GM19193 (cell line): Measurements from ENCODE around the gene GTF2A2.
A peak's percentile ranks its signal among the peaks of the same experiment; 100 is the strongest.

Experiments
- POLR2A ChIP-seq: IDR thresholded peaks from 4 replicates; pipeline ENCODE4 v1.6.1; 2011; ENCODE audit not compliant: insufficient read depth, insufficient read length; ENCODE audit errors: extremely low read depth

GTF2A2 gene, protein sequence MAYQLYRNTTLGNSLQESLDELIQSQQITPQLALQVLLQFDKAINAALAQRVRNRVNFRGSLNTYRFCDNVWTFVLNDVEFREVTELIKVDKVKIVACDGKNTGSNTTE

GRCh38 chr15:59656897-59657634 is at the start of gene GTF2A2:
TSS of gene GTF2A2 (minus strand) at chr15:59657515. CDS start at chr15:59652277, 5,238 bp downstream.
- TF ChIP-seq POLR2A, result peak; percentile 86

DNA sequence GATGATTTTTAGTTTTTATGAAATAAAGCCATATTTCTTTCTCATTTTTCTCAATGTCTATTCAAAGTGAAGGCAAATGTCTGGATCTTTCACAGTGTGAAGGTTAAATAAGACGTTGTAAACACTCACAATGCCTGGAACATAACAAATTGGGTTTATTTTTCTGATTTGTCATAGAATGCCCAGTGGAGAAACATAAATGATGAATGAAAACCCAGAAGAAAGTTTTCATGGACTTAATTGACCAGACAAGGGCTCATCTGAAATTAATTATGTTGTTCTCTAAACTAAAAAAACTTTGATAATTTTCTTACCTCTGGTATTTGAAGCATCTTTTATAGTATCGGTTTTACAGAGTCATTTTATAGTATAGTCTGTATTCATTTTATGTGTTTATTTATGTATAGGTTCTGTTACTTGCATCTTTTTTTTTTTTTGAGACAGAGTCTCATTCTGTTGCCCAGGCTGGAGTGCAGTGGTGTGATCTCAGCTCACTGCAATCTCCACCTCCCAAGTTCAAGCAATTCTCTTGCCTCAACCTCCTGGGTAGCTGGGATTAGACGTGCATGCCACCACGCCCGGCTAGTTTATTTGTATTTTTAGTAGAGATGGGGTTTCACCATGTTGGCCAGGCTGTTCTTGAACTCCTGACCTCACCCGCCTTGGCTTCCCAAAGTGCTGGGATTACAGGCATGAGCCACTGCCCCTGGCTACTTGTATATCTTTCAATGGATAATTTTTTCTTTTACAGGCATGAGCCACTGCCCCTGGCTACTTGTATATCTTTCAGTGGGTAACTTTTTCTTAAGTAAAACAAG is 46.9 kb upstream of the GTF2A2 start:
- no peak for TF ChIP-seq POLR2A

GRCh38 chr15:59702351-59702750 is 45.0 kb upstream of the GTF2A2 start:
- no peak for TF ChIP-seq POLR2A

GRCh38 chr15:59701880-59702279 is 44.6 kb upstream of the GTF2A2 start:
- no peak for TF ChIP-seq POLR2A

GRCh38 chr15:59699810-59700431 is 42.6 kb upstream of the GTF2A2 start:
- TF ChIP-seq POLR2A, result no peak

- TF ChIP-seq POLR2A, result no peak
Measured at GRCh38 chr15:59696332-59696731, 39.0 kb upstream of the GTF2A2 start.

DNA sequence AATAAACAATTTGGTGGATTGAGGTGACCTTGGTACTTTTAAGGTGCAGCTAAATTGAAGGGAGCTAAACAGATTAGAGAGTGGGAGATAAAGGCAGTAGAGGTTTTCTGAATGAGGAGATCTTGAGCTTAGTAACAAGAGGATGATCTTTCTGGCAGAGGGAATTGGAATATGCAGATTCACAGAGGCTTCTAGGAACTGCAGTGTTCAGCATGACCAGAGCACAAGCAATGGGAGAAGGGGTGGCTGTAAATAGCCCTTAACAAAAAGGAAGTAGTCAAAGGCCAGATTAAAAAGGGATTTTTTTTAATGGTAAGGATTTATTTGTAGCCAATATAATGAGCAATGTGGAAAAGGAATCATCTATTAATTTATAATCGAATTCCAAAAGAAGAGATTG is 37.5 kb upstream of the GTF2A2 start:
- TF ChIP-seq POLR2A, result no peak

DNA sequence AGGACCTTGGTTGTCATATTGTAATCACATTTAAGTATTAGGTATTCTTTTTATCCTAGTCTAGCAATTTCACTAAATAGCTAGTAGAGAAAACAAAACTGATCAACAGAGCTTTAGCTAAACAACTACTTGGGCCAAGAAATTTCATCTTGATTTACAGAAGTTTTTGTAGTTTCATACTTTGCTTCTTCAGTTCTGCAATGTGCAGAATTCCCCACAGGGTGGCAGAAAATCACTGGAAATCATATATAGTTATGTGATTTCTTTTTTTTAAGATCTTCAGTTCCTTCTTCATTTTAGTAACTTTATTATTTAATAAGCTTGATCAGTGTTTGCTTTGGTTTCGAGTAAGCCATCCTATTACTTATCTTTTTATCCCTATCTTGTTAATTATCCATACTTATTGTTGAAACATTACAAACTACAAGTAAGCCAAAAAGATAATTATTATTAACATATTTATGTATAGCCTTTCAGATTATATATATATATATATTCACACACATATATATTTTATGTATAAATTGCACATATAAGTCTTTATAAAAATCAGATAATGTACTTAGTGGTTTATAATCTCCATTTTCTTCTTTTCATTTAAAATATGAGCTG is 34.0 kb upstream of the GTF2A2 start:
- no peak for TF ChIP-seq POLR2A

DNA sequence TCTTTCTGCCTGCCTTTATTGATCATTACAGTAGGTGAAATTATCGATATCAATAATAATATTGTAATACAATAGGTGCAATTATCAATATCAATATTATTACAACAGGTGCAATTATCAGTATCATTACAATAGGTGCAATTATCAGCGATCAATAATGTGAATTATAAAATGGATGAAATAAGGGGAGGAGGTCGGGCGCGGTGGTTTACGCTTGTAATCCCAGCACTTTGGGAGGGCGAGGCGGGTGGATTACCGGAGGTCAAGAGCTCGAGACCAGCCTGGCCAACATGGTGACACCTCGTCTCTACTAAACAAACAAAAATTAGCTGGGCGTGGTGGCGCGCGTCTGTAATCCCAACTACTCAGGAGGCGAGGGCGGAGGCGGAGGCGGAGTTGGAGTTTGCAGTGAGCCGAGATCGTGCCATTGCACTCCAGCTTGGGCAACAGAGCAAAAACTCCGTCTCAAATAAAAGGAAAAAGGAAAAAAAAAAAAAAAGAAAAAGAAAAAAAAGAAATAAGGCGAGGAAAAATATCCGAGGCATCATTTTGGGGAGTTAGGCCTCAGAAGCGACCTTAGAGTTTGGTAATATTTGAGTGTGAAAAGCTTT is 32.4 kb upstream of the GTF2A2 start:
- no peak for TF ChIP-seq POLR2A

DNA sequence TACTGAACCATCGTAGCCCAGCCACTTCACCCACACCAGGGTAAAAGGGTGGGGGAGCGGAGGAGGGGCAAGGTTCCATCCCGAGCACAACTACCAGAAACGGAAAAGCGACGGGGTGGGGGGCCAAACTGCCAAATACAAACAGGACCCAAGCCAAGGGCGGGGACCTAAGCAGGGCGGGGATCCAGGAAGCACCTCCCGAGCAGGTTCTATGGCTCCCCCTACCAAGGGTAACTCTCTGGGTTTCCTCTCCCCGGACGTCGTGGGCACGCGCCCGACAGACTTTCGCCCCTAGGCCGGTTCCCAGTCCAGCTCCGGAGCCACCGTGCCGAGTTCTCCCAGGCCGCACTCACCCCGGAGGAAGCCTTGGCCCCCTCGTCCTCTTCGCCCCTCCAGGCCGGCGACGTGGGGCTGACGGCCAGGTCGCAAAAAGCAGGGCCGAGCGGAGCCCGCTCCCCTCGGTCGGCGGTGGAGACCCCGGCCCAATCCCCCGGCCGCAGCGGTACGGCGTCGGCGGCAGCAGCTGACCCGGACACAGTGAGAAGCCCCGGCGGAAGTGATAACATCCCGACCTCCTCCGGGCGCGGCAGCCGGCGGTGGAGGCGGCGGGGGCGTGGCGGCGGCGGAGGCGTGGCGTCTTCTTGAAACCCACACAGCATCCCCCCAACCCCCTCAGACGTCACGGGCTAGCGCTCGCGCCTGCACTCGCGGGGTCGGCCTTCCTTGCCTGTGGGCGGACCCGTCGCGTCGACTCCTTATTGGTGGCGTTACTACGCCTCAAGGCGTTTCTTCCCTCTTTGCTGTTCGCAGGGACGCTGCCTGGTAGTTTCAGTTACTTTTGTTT is 31.7 kb upstream of the GTF2A2 start, which contains the start of gene BNIP2:
BNIP2 (minus strand) TSS at position 539 of the 844 bp plus-strand sequence. CDS start 6,863 bp downstream, outside the sequence.
- peak; percentile 82 for TF ChIP-seq POLR2A

- TF ChIP-seq POLR2A, result no peak
Measured at GRCh38 chr15:59688423-59688781, 31.1 kb upstream of the GTF2A2 start.

GRCh38 chr15:59687836-59688235 is 30.5 kb upstream of the GTF2A2 start:
- TF ChIP-seq POLR2A, result no peak

GRCh38 chr15:59686389-59686788 is 29.1 kb upstream of the GTF2A2 start:
- TF ChIP-seq POLR2A, result no peak
